HG03139 (cell line): ENCODE data around the gene DYNLT1.
"Not testable (repeated sequence)": the region's sequence is repeated elsewhere in the genome, so short reads cannot be mapped to it uniquely, and the experiment has no call there.

Experiments
- ATAC-seq: cut with Tn5 transposase; IDR thresholded peaks from one replicate; pipeline ENCODE4 v1.9.1; 2021; ENCODE audit not compliant: unreplicated experiment

The DYNLT1 gene

GRCh38 chr6:158644231-158645063 lies at the start of gene DYNLT1:
Gene DYNLT1, minus strand, starts transcription at chr6:158644743. Its CDS starts 35 bp downstream, at chr6:158644708.
- peak; percentile 47 for ATAC-seq

GRCh38 chr6:158688860-158689259 lies 44.3 kb upstream of the DYNLT1 start:
- ATAC-seq: no peak

DNA sequence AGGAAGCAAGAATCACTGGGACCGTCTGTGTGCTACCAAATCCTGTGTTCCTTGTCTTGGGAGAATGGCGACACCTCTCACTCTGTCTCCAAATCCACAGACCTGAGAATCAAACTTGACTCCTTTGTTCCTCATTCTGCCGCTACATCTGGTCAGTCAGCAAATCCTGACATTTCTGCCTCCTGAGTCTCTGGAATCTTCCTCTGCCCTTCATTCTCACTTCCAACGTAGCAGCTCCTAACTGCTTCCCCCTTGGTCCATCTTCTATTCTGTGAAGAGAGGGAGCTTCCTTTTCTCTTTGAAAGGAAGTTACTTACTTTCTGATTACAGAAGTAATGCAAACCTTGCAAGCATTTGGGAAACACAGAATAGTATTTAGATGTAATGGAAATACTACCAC lies 43.0 kb upstream of the DYNLT1 start:
- ATAC-seq: no peak

- no peak for ATAC-seq
Observed at GRCh38 chr6:158686791-158687381, 42.3 kb upstream of the DYNLT1 start.

DNA sequence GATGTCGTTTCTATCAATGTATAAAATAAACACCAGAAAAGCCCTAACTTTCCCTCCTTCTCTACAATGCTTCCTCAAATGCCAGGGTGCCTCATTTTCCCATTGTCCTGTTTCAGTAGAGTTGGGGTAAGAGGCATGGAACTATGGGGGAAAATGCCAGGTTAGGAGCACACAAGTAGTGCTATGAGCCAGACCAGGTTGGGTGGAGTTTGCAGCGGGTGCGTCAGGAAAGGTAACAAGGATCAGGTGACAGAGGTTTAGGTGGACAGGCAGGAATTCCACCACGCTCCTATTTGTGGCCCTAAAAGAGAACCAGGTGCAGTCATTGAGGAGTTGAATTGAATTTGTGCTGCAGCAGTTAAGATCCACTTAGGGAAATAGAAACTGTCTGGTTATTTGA lies 41.8 kb upstream of the DYNLT1 start:
- ATAC-seq: no peak

GRCh38 chr6:158684745-158685324 lies 40.3 kb upstream of the DYNLT1 start:
- ATAC-seq: no peak

- ATAC-seq: no peak
Observed at GRCh38 chr6:158684311-158684710, 39.8 kb upstream of the DYNLT1 start.

DNA sequence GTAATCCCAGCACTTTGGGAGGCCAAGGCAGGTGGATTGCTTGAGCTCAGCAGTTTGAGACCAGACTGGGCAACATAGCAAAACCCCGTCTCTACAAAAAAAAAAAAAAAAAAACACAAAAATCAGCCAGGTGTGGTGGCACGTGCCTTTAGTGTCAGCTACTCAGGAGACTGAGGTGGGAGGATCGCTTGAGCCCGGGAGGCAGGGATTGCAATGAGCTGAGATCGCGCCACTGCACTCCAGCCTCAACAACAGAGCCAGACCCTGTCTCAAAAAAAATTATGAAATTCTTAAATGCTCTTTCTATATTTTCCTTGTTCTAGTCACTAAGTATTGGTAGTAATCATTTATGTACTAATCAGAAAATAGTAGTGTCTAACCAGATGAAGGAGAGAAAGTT lies 35.9 kb upstream of the DYNLT1 start:
- no peak for ATAC-seq

DNA sequence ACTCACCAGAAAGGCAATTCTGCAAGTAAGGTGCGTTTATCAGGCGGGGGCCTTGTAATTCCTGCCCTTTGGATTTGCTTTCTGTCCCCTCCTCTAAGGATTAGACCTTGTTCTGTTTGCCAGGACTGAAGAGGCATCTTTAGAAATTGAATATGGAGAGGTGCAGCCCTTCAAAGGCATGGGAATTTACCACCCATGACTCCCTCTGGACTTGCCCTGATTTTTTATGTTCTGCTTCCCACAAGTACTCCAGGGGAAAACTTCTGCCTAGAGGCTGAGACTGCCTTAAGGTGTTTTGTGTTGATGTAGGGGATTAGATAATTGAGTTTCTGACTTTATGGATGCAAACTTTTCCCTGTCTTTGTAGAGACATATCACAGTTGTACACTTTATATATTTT lies 35.5 kb upstream of the DYNLT1 start:
- ATAC-seq: no peak

- no peak for ATAC-seq
Observed at GRCh38 chr6:158677906-158678578, 33.5 kb upstream of the DYNLT1 start.

DNA sequence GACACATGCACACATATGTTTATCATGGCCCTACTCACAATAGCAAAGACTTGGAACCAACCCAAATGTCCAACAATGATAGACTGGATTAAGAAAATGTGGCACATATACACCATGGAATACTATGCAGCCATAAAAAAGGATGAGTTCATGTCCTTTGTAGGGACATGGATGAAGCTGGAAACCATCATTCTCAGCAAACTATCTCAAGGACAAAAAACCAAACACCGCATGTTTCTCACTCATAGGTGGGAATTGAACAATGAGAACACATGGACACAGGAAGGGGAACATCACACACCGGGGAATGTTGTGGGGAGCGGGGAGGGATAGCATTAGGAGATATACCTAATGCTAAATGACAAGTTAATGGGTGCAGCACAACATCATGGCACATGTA lies 32.6 kb upstream of the DYNLT1 start:
- not testable (repeated sequence) for ATAC-seq

- no peak for ATAC-seq
Observed at GRCh38 chr6:158674342-158675131, 30.0 kb upstream of the DYNLT1 start.

DNA sequence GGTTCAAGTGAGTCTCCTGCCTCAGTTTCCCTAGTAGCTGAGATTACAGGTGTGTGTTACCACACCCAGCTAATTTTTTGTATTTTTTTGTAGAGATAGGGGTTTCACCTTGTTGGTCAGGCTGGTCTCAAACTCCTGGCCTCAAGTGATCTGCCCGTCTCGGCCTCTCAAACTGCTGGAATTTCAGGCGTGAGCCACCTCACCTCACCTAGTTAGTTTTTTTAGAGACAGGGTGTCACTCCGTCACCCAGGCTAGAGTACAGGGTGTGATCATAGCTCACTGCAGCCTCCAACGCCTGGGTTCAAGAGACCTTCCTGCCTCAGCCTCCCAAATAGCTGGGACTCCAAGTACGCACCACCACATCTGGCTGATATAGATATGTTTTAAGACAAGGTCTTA lies 28.2 kb upstream of the DYNLT1 start:
- no peak for ATAC-seq

GRCh38 chr6:158672119-158672518 lies 27.6 kb upstream of the DYNLT1 start:
- ATAC-seq: not testable (repeated sequence)

DNA sequence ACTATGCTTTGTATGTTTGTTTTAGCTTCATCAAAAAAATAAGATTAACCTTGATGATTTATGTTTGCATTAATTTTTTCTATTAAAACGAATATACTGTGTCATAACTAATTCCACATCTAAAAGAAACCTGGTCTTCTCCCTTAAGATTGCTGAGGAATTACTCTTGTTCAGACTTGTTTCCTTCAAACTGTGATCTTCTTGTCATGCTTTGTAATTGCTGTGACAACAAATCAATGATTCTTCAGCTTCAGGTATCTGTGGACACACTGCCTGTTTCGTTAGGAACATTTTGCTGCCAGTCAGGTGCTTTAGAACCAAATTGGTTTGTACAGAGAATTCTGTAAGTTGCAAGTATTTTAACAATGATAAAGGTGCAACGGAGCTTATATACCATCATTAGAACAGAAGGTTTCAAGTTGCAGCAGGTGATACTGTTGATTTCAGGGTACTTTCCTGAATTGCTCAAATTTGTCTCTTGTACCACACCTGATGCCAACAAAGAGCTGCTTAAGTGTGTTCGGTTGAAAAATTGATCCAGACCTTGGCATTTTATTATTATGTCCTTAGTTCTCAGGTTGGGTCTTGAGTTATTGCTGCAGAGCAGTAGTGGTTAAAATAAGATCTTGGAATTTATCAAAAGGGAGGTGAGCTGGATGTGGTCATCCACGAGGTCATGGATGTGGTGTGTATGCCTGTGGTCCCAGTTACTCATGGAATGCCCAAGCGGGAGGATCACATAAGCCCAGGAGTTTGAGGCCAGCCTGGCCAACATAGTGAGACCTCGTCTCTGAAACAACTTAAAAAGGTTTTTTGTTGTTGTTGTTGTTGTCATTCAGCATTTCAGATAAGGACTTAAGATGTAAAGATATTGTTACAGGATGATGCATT lies 24.8 kb upstream of the DYNLT1 start:
- no peak for ATAC-seq

DNA sequence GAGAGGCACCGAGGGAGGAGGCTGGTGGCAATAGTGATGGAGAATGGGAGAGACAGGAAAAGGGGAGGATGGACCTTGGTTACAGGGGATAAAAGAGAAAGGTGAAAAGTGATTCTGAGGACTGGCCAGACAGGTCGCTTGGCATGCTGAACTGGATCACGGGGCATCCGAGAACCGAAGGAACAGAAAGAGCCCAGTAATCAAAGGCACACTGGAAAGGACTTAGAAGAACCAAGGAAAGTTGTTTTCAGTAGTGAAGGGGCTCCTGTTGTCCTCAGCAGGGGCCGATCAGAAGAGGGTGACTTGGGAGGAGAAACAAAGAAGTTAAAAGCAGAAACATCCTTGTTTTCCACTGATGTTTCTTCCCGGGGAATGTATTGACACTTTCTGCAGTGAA lies 24.2 kb upstream of the DYNLT1 start:
- ATAC-seq: no peak

DNA sequence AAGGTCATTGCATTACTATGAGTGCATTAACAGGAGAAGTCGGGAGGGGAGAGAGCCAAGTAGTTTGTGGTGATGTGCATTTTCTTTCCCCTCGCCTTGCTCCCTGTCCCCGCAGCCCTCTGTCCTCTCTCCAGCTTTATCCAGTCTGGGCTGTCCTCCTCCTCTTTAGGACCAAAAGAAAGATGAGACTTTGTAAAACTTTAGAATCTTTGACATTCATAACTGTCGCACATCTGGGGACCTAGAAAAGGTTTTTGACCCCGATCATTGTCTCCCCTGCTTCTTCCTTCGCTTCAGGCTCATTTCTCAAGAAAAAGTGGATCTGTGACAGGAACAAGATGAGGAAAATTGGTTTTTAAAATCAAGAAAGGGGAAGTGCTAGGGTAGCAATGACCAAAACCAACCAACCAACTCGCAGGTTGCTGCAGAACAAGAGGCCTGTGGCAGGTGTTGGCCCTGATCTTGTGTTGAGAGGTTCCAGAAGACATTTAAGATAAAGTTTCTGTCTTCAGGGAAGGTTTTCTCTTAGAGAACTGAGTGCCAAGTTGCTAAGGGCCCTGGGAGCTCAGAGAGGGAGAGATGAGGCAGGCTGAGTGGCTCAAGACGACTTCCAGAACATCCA lies 22.9 kb upstream of the DYNLT1 start:
- ATAC-seq: no peak

- no peak for ATAC-seq
Observed at GRCh38 chr6:158666628-158667359, 22.3 kb upstream of the DYNLT1 start.

DNA sequence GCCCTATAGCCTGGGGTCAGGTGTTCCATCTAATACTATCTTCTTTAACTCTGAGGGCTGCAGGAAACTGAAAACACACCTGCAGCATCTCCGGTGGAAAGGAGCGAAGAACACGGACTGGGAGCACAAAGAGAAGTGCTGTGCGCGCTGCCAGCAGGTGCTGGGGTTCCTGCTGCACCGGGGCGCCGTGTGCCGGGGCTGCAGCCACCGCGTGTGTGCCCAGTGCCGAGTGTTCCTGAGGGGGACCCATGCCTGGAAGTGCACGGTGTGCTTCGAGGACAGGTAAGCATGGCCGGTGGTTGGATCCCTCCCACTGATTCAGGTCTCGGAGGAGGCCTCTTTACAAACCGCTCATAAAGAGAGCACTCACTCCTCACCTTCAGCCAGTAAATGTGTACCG lies 20.8 kb upstream of the DYNLT1 start:
- no peak for ATAC-seq
